IPS-11a (cell line): ENCODE data around the gene ZNF513.

ENCODE experiments used
- H3K4me3 ChIP-seq: one replicate; pipeline ENCODE4 v1.5.1; 2013; ENCODE audit warnings: low read depth, low read length, control low read depth

Gene ZNF513

DNA sequence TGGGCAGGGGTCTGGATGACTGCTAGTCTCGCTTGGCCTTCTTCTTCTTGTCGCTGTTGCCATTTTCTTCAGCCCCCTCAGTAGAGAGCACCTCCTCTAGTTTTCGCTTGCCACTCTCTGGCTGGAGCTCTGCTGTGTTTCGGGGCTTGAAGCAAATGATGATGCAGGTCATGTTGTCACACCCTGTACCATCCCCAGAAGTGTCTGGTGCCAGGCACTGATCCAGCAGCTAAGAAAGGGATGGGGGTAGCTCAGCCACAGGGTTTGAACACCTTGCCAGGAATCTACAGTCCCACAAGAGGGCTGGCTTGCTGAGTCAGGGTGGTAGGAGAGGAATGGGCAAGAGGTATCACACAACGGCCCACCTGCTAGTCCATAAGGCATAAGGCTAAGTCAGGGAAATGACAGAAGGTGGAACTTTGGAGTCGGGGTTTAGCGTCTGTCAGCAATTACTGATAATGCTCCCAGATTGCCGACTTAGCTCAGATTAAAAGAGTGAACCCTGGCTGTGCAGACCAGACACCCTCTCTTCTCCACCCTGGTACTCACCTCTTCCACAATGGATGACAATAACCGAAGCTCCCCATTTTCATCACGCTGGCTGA, 1.1 kb upstream of the ZNF513 start:
- no peak overlapping the region for H3K4me3 ChIP-seq

DNA sequence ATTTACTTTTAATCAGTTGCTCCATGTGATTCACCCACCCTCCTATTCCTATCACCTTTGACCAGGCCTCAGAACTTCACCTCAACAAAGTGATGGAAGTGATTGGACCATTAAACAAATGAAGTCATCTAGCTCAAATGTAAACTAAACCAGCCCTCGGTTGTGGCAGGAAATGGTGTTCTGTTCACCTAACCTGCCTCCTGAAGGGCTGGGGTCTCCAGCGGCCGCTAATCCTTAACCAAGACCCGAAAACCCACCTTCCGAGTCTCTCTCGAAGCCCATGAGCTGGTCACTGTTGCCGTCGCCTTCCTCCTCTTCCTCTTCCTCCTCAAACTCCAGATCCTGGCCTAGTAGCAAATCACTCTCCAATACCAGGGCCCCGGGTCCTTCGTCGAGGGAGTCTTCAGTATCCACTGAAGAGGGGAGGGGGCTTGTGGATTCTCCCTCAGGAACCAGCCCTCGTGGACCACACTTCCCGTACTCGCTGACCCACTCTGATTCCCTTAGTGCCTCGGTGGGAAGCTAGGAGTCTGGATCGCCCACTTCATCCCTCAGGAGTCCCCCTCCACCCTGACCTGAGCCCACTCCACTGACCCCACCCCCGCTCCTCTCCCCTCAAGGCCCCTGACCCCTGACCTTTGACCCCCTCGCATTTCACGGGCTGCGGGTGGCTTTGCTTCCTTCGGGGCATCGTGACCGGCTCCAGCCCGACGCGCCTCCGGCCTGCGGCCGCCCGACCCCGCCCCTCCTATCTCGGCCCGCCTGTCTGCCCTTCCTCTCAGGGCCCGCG, 503 bp downstream of the ZNF513 start:
- H3K4me3 ChIP-seq, result peak overlapping the region; percentile 84

DNA sequence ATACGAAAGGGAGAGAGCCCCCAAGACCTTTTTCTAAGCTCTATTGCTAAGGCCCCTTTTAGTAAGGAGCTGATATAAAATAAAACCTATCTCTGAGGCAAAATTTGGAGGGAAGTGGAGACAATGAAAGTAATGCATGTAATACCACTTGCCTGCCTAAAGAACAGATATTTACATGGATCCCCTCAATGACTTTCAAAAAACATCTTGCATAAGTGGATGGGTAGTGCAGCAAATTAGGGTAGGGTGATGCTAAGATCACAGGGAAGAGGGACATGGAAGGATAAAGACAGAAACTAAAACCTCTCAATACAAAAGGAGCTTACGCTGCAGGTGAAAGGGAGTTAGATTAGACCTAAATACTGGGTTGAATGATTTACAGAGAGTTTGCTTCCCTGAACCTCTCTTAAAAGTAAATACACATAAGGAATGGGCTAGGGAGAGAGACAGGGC, 1.1 kb downstream of the ZNF513 start:
- H3K4me3 ChIP-seq, result peak overlapping the region; percentile 84

DNA sequence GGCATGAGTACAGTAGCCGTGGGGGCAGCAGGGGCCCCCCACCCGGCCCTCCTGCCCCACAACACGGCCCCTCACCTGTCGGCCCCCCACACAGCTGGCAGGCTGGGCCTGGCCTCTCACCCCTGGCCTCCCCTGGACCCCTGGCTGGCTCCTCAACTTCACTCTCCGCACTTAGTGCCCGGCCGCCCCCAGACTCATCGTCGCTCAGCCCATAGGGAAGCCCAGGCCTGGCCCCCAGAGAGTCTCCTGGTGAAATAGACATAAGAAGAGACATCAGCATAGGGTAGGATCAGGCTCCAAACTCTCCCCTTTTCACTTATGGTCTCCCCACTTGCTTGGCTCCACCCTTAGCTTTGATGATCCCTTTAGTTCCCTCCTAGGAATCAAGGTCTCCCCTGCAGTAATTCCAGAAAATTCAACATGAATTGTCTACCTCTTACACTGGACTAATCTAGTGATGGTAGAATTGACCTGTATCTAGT, 1.7 kb downstream of the ZNF513 start:
- no peak overlapping the region for H3K4me3 ChIP-seq

DNA sequence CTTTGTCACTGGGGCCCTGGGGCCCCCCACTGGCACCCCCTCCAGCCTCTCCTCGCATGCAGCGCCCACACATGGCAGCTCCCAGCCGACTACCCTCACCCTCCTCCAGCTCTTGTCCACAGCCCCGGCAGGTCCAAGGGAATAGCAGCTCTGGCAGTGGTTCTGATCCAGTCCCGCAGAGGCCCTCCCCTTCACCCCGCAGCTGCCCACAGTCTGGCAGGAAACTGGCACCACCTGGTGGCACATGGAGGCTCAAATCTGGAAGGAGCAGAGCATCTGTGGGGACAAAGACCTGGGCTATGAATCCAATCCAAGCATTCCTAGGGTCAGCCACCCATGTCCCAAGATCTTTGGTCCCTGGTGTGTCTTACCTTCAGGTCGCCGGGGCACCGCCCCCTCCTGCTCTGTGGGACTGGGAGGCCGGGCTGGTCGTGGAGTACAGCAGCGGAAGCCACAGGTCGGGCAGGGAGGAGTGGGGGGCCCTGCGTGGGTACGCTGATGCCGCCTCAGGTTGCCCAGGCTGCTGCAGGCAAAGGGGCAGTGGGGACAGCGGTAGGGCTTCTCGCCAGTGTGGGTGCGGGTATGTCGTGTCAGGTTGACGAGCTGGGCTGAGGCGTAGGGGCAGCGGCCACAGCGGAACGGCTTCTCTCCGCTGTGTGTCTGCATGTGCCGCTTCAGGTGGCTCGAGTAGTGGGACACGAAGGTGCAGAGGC, 2.3 kb downstream of the ZNF513 start:
- no peak overlapping the region for H3K4me3 ChIP-seq

DNA sequence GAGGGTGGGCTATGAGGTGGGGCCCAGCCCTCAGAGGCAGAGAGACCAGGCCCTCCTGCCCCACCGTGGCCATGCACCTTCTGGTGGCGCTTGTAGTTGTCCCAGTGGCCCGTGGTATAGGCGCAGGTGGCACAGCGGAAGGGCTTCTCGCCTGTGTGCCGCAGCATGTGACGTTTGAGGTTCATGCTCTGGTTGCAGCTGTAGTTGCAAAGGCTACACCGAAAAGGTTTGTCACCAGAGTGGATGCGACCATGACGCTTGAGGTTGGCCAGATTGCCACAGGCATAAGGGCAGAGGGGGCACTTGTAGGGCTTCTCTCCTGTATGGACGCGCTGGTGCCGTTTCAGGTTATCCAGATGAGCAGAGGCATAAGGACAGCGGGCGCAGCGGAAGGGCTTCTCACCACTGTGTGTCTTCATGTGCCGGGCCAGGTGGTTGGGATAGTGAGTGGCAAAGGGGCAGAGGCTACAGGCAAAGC, 2.9 kb downstream of the ZNF513 start:
- H3K4me3 ChIP-seq, result no peak overlapping the region

DNA sequence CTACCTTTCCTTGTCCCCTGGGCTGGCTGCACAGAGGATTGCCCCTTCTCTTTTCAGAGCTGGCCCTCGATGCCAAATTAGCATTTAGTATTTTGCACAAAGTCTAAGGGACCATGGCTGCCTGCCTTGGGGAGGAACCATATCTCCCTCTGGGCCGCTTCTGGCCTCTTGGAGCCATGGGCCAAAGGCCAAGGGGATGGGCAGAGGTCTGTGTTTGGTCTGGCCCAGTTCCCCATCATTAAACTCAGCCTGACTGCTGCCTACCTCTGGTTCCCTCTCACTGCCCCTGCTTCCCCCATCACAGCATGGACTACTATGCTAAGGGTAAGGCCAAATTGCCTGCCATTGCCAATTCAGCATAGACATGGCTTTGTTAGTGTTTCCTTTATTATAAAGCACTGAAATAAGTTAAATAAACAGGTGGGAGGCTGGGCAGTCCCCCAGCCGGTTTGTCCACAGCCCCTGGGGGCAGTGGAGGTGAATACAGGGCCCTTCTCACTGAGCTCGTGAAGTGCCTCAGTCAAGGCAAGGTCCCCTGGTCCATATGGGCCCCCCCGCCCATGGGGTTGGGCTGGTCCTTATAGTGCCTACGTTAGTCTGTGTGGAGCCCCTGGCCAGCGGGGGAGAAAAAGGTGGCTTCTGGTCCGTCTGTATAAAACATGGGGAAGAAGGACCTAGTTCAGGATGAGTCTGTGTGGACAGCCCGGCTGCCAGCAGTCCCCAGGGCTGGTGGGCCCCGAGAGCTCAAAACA, 3.5 kb downstream of the ZNF513 start:
- H3K4me3 ChIP-seq, result no peak overlapping the region

DNA sequence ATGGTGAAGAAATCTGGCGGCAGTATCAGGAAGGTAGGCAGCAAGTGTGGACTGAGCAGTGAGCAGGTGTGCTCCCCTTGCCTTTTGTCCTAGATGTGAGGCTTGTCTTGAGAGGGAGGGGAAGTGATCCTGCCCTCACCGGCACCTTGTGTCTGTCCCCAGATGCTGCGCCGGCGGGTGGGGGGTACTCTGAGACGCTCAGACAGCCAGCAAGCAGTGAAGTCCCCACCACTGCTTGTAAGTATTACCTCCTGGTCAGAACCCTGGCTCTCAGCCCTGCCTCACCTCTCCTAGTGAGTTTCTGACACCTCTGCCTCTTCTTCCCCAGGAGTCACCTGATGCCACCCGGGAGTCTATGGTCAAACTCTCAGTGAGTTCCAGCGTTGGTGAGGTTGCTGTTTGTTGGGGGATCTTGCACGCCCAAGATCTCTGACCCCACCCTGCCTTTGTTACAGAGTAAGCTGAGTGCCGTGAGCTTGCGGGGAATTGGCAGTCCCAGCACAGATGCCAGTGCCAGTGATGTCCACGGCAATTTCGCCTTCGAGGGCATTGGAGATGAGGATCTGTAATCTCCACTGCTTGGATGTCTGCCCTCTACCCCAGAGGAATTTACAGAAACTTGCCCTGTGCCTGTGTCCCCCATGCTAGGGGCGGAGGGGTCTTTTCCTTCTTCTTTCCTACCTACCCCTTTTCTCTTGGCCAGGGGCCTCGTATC, 4.2 kb downstream of the ZNF513 start:
- no peak overlapping the region for H3K4me3 ChIP-seq

DNA sequence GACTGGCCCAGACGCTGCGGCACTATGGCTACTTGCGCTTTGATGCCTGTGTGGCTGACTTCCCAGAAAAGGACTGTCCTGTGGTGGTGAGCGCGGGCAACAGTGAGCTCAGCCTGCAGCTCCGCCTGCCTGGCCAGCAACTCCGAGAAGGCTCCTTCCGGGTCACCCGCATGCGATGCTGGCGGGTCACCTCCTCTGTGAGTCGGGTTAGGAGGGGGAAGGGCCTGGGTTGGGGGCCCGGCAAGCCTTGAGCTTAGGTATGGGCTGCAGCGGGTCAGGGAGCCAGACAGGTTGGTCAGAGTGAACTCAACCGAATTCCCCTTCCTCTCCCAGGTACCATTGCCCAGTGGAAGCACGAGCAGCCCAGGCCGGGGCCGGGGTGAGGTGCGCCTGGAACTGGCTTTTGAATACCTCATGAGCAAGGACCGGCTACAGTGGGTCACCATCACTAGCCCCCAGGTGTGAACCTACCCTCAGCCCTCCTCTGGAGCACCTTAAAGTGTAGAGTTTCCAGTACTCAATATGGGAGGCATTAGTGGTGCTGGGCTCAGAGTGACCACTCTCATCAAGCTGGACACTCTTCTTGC, 4.9 kb downstream of the ZNF513 start:
- H3K4me3 ChIP-seq, result no peak overlapping the region

DNA sequence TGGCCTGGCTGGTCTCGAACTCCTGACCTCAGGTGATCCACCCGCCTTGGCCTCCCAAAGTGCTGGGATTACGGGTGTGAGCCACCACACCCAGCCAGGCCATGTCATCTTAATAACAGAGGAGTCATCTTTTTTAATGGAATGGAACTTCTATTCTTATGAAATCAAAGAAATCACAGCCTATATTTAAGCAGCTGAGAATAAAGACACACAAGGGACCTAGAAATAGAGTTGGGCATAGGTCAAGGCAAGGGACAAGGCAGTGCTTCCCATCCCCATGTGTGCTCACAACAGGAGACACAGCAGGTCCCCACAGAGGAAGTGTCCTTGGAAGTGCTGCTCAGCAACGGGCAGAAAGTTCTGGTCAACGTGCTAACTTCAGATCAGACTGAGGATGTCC, 7.0 kb downstream of the ZNF513 start:
- H3K4me3 ChIP-seq, result no peak overlapping the region

DNA sequence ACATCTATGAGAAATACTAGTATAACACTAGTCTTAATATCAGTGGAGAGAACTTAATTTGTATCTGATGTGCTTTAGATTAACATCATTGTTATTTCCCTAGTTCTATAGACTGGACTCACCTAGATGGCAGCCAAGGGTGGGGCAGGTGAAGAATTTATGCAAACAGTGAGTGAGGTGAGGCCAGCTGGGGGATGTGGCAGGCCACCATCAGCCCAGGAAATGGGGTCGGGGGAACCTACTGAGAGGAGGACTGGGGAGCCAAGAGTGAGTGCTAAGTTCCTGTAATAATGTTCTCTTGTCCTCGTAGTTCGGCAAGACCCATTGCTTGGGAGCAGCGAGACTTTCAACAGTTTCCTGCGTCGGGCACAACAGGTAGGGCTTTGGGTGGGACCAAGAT, 7.6 kb downstream of the ZNF513 start:
- H3K4me3 ChIP-seq, result no peak overlapping the region

DNA sequence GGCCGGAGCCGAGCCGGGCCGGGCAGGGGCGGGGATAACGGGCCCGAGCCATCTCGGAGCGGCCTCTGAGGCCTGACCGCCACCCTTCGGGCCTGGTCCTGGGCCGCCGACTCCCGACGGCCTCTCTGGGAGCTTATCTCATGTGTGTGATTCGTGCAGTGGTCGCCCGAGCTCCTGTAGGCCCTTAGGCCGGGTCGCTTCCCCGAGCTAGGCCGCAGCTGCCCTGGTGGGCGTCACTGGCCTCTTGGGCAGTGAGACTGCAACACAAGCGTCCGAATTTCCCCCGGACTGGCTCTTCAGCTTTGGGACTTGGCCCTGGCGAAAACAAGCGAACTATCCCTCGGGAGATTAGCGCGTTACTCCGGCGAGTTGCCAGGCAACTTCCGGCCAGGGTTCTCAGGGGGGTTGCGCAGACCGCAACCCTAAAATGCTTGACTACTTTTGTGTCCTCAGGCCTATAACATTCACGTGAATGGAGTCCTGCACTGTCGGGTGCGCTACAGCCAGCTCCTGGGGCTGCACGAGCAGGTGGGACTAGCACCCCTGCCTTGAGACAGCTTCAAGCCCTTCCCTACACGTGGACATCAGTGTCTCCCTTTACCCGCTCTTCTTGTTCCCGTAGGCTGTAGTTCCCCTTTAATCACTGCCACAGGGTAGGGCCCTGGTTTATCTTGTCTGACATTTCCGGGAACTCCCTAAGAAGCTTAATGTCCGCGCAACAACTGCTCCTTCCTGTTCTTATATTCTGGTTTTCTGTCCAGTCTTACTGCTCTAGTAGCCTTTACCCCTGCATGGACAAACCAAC, 9.5 kb downstream of the ZNF513 start:
- peak overlapping the region; percentile 97 for H3K4me3 ChIP-seq

DNA sequence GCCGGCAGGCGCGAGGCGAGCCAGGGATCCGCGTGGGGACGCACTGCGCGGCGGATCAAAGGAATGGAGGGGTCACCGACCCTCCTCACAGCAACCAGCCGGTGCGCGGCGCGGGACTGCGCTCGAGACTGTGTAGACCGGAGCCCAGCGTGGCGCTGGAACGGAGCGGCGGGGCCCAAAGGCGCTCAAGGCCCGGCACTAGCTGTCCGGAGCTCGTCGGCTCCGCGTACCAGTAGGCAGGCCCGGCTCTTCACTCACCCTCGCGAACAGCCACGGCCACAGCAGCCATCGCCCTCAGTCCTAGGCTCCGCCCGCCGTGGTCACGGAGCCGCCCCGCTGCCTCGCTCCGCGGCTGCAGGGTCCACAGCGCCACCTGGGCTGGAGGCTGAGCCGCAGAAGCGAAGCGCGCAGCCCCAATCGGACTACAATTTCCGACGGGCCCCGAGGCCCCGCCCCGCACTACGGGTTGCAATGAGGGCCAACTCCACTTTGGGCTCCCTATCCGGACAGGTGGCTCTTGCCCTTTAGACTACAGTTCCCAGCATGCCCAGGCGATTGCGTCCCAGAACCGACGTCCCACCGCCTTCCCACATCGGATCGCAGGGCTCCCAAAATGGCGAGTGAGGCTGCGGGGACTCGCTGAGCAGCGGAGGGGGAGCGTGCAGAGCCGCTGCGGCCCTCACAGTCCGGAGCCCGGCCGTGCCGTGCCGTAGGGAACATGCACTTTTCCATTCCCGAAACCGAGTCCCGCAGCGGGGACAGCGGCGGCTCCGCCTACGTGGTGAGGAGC, 10.3 kb downstream of the ZNF513 start, which contains the start of the genes EIF2B4 and SNX17:
EIF2B4 (minus strand) TSS at position 313 of the 790 bp plus-strand sequence; CDS start at position 289, 24 bp downstream.
SNX17 (plus strand) TSS at position 591 of the 790 bp plus-strand sequence; CDS start at position 719, 128 bp downstream.
- H3K4me3 ChIP-seq, result peak within 1 kb of the TSS; percentile 97

DNA sequence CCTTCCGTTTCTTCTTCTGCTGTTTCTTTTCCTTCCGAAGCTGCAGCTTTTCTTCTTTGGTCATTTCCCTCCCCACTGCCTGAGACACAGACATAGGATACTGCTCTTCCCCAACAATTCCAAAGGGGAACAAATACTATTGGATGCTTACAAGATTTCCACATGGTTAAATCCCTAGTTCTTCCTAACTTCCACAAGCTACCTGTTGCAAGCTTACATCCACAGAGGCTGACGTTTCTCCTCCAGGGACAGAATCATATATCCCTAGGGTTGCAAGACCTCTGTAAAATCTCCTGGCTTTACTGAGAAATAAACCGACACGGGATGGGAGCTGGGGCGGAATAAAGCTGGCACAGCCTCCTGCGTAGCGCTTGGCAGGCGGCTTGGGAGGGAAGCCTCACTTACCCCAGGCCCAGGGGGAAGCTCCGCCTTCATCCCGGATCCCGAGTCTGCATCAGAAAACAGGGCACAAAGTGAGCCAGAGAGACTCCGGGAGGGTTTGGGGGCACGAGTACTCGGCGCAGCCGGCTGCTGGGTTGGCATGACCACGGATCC, 11.0 kb downstream of the ZNF513 start:
- peak overlapping the region; percentile 97 for H3K4me3 ChIP-seq

DNA sequence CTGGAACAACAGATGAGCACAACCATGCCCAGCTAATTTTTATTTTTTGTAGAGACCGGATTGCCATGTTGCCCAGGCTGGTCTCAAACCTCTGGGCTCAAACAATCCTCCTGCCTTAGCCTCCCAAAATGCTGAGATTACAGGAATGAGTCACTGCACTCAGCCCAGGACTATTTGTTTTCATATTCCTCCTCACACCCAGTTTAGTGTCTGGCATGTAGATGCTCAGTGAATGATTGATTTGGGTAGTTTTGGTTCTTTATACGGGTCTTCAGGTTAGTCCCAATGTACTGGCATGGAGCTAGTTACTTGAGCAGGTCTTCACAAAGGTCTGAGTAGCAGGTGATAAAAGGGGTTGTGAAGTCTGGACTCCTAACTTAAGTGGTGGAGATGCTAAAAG, 16.6 kb downstream of the ZNF513 start:
- H3K4me3 ChIP-seq, result no peak overlapping the region

DNA sequence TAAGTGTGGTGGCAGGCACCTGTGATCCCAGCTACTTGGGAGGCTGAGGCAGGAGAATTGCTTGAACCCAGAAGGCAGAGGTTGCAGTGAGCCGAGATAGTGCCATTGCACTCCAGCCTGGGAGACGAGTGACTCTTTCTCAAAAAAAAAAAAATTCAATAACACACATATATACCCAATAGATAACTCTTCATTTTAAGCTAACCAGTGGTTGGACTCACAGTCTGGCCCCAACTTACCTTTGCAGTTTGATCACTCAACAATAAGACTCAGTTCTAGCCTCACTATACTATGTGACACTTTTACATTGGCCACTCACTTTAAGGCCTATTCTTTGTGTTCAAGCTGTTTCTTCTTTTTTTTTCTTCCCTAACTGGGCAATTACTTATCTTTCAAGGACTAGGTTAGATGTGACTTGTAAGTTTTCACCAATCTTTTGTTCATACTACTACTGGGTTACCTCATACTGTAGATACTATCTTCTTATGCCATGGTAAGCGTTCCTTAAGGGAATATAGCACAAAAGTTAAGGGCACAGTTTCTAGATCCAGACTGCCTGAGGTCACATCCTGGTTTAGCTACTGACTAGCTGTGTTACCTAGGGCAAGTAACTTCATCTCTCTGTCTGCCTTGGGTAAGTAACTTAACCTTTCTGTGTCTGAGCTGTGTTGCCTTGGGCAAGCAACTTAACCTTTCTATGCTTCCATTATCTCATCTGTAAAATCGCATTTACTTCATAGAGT, 17.7 kb downstream of the ZNF513 start:
- H3K4me3 ChIP-seq, result no peak overlapping the region
